CD14-positive monocyte (primary cell): ENCODE results near the gene FHIT. TPM values are rescaled to one million over a fixed set of nuclear protein-coding genes. Genes with fewer than 3 reads are reported as not detected.

Experiments
- DNase-seq, 3 donors: peaks; one replicate each; pipeline ENCODE4 v3.0.0-alpha.2; 2011 to 2022
- H2AFZ ChIP-seq: 2 replicates; pipeline ENCODE4 v1.6.0; 2012; ENCODE audit warnings: mild to moderate bottlenecking, low read depth, low read length, inconsistent platforms; ENCODE audit not compliant: insufficient read depth, poor library complexity, severe bottlenecking
- H3K27ac ChIP-seq, 2 donors: 1 replicate in 1 of 2; 2 replicates in 1 of 2; pipeline ENCODE4 v1.5.1; 2012 to 2013; ENCODE audit warnings: low read length in 2 of 2, control low read depth in 1 of 2, inconsistent platforms in 1 of 2, low read depth in 1 of 2, mild to moderate bottlenecking in 1 of 2
- H3K27me3 ChIP-seq, 2 donors: one replicate each; pipeline versions ENCODE4 v1.6.0 to v1.6.1; 2011 to 2013; ENCODE audit warnings: low read length in 2 of 2; ENCODE audit not compliant: control insufficient read depth in 2 of 2, insufficient read depth in 2 of 2
- H3K36me3 ChIP-seq, 2 donors: replicated peaks in 1 of 2; 1 replicate in 1 of 2; 2 replicates in 1 of 2; pipeline versions ENCODE4 v1.5.1 to v1.6.1; 2012 to 2013; ENCODE audit warnings: low read length in 2 of 2, control low read depth in 1 of 2, inconsistent platforms in 1 of 2, mild to moderate bottlenecking in 1 of 2; ENCODE audit not compliant: insufficient read depth in 2 of 2, control insufficient read depth in 1 of 2
- H3K4me1 ChIP-seq, 2 donors: 1 replicate in 1 of 2; 2 replicates in 1 of 2; pipeline versions ENCODE4 v1.5.1 to v1.6.1; 2012 to 2013; ENCODE audit warnings: low read length in 2 of 2, control low read depth in 1 of 2, inconsistent platforms in 1 of 2, mild to moderate bottlenecking in 1 of 2, moderate library complexity in 1 of 2; ENCODE audit not compliant: insufficient read depth in 2 of 2, control insufficient read depth in 1 of 2
- H3K4me2 ChIP-seq: replicated peaks from 2 replicates; pipeline ENCODE3; 2012; ENCODE audit warnings: low read length, moderate library complexity, mild to moderate bottlenecking; ENCODE audit not compliant: poor library complexity, severe bottlenecking; ENCODE audit errors: extremely low read depth
- H3K4me3 ChIP-seq, 3 experiments: fragments of 200-600 bp in 1 of 3; sonication (generic) in 1 of 3; replicated peaks in 1 of 3; 1 replicate in 2 of 3; 2 replicates in 1 of 3; pipeline ENCODE4 v1.5.1; 2011 to 2013; ENCODE audit warnings: low read length in 3 of 3, mild to moderate bottlenecking in 3 of 3, control low read depth in 2 of 3, low read depth in 2 of 3, inconsistent platforms in 1 of 3, moderate library complexity in 1 of 3
- H3K79me2 ChIP-seq: 2 replicates; pipeline ENCODE4 v1.6.0; 2012; ENCODE audit warnings: mild to moderate bottlenecking, control low read depth, inconsistent platforms, low read length, moderate library complexity; ENCODE audit not compliant: insufficient read depth
- H3K9ac ChIP-seq: 2 replicates; pipeline ENCODE4 v1.6.0; 2017; ENCODE audit warnings: low read length, mild to moderate bottlenecking; ENCODE audit not compliant: insufficient read depth, poor library complexity, severe bottlenecking
- H3K9me3 ChIP-seq, 2 donors: replicated peaks in 1 of 2; 1 replicate in 1 of 2; 2 replicates in 1 of 2; pipeline versions ENCODE4 v1.5.1 to v1.6.1; 2012 to 2013; ENCODE audit warnings: low read length in 2 of 2, control low read depth in 1 of 2; ENCODE audit not compliant: control insufficient read depth in 1 of 2, insufficient read depth in 1 of 2
- H4K20me1 ChIP-seq: 2 replicates; pipeline ENCODE4 v1.6.0; 2012; ENCODE audit warnings: mild to moderate bottlenecking, low read length, control low read depth, moderate library complexity; ENCODE audit not compliant: insufficient read depth
- H3K27ac Mint-ChIP-seq, 7 donors: one replicate each; pipeline ENCODE4 v1.8.0; 2020; ENCODE audit warnings: mild to moderate bottlenecking in 7 of 7, mixed read lengths in 7 of 7, moderate library complexity in 6 of 7, inconsistent platforms in 2 of 7
- H3K27me3 Mint-ChIP-seq, 3 donors: one replicate each; pipeline ENCODE4 v1.8.0; 2021 to 2022; ENCODE audit warnings: low read depth in 3 of 3, mild to moderate bottlenecking in 3 of 3, mixed read lengths in 3 of 3, moderate library complexity in 3 of 3, inconsistent platforms in 1 of 3
- H3K36me3 Mint-ChIP-seq, 2 donors: one replicate each; pipeline ENCODE4 v1.8.0; 2020; ENCODE audit warnings: mixed read lengths in 2 of 2, inconsistent platforms in 1 of 2, mild to moderate bottlenecking in 1 of 2
- H3K4me1 Mint-ChIP-seq: one replicate; pipeline ENCODE4 v1.8.0; 2020; ENCODE audit warnings: mild to moderate bottlenecking, mixed read lengths
- H3K4me3 Mint-ChIP-seq, 2 donors: one replicate each; pipeline ENCODE4 v1.8.0; 2020; ENCODE audit warnings: mild to moderate bottlenecking in 2 of 2, mixed read lengths in 2 of 2, moderate library complexity in 1 of 2
- H3K9me3 Mint-ChIP-seq, 7 donors: one replicate each; pipeline ENCODE4 v1.8.0; 2020 to 2022; ENCODE audit warnings: mixed read lengths in 7 of 7, mild to moderate bottlenecking in 6 of 7, moderate library complexity in 6 of 7, inconsistent platforms in 2 of 7
- WGBS: methylation state at CpG from one replicate; pipeline ENCODE4 v1.1.5; 2013; ENCODE audit warnings: missing lambda C conversion rate; ENCODE audit not compliant: insufficient coverage; 5-methylcytosine and 5-hydroxymethylcytosine counted together
- intact Hi-C, 2 donors: fragments of 100-400 bp; cut with micrococcal nuclease; formaldehyde crosslinking; loops; one replicate each; pipeline versions ENCODE4 v1.15.0 to v1.15.1; 2023
- polyA plus RNA-seq, 3 donors: library from polyadenylated mRNA; depleted of rRNA in 1 of 3; unstranded in 2 of 3; stranded (reverse) in 1 of 3; fragments of 300-500 nt in 2 of 3; fragments of >200 nt in 1 of 3; fragmentation: Illumina TruSeq in 2 of 3; gene quantifications; 1 replicate in 2 of 3; 2 replicates in 1 of 3; pipeline ENCODE4 v1.2.3, GENCODE V29; 2012 to 2021
- TF ChIP-seq, protein P1 (sequence below): fragments of 200-600 bp; IDR thresholded peaks from one replicate; pipeline ENCODE4 v1.8.0; 2022; ENCODE audit warnings: antibody characterized with exemption, mild to moderate bottlenecking

FHIT gene
- polyA plus RNA-seq, 3 donors: 1.7 to 3.4 (median 3.2) TPM

DNA sequence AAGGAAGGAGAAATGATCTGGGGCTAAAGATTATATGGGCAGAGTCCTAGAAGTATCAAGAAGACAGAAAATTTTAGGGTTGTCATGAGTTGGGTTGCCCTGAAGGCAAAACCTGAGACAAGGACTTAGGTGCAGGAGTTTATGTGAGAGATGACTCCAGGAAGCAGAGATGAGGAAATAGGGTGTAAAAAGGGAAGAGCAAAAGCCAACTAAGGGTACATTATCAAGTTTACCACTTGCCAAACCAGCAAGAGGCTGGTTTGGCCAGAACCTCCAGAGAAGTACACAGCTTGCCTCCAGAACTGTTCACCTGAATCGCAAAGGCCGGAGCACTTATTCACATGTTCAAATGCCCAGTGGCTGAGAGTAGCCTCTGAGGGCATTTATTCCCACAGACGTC is 116.7 kb downstream of the FHIT start:
- Histone ChIP-seq H3K9me3 (no peaks in the 10 kb centered on the region), H2AFZ (no peak overlapping the region), H3K27ac (no peak overlapping the region), H3K4me3 (no peak overlapping the region), H4K20me1 (no peaks in the 10 kb centered on the region), H3K4me2 (no peak overlapping the region), H3K4me1 (no peaks in the 10 kb centered on the region), H3K36me3 (no peaks in the 10 kb centered on the region), H3K9ac (no peak overlapping the region), H3K27me3 (no peaks in the 10 kb centered on the region), H3K79me2 (no peaks in the 10 kb centered on the region)
- Mint-ChIP-seq H3K27me3 (peaks cover 0 to 2% (median 0%) of the 10 kb centered on the region in 3 donors), H3K4me3 (no peak overlapping the region), H3K27ac (no peak overlapping the region), H3K36me3 (no peaks in the 10 kb centered on the region), H3K4me1 (no peaks in the 10 kb centered on the region), H3K9me3 (no peaks in the 10 kb centered on the region)
- TF ChIP-seq, protein P1, sequence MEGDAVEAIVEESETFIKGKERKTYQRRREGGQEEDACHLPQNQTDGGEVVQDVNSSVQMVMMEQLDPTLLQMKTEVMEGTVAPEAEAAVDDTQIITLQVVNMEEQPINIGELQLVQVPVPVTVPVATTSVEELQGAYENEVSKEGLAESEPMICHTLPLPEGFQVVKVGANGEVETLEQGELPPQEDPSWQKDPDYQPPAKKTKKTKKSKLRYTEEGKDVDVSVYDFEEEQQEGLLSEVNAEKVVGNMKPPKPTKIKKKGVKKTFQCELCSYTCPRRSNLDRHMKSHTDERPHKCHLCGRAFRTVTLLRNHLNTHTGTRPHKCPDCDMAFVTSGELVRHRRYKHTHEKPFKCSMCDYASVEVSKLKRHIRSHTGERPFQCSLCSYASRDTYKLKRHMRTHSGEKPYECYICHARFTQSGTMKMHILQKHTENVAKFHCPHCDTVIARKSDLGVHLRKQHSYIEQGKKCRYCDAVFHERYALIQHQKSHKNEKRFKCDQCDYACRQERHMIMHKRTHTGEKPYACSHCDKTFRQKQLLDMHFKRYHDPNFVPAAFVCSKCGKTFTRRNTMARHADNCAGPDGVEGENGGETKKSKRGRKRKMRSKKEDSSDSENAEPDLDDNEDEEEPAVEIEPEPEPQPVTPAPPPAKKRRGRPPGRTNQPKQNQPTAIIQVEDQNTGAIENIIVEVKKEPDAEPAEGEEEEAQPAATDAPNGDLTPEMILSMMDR: no peak
- no peak for DNase-seq
- intact Hi-C loops: no loop called here
- WGBS: 100% methylated on average over 3 of the region's 3 CpGs

DNA sequence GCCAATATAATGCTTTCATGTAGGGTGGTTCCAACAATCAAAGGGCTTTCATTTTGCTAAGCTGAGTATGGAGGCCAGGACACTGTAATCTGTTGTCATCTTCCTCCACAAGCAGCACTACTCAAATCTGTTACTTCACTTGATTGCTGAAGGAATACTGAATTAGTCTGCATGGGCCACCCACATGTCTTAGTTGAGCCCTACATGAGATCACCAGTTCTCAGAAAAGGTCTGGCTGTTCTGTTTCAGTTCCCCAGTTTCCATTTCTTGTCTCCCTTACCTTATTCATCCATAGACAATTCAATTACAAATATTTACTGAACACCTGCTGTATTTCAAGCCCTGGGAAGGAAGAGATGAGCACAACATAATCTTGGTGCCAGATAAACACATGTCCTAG is 119.2 kb downstream of the FHIT start:
- Mint-ChIP-seq H3K27ac (no peak overlapping the region), H3K9me3 (peaks cover 0 to 4% (median 1%) of the 10 kb centered on the region in 7 donors), H3K4me3 (no peak overlapping the region), H3K36me3 (no peaks in the 10 kb centered on the region), H3K4me1 (no peaks in the 10 kb centered on the region), H3K27me3 (peaks cover 0 to 2% (median 0%) of the 10 kb centered on the region in 3 donors)
- H3K79me2 ChIP-seq: no peaks in the 10 kb centered on the region
- no peaks in the 10 kb centered on the region for H3K4me1 ChIP-seq
- H3K4me2 ChIP-seq: no peak overlapping the region
- H3K4me3 ChIP-seq: no peak overlapping the region
- intact Hi-C loops: no loop called here
- TF ChIP-seq, protein P1: no peak
- no peak for DNase-seq
- no peak overlapping the region for H3K27ac ChIP-seq
- peaks cover 0 to under 1% of the 10 kb centered on the region in 2 donors for H3K9me3 ChIP-seq
- H3K27me3 ChIP-seq: no peaks in the 10 kb centered on the region
- H3K36me3 ChIP-seq: no peaks in the 10 kb centered on the region
- no peak overlapping the region for H2AFZ ChIP-seq
- H4K20me1 ChIP-seq: no peaks in the 10 kb centered on the region
- no peak overlapping the region for H3K9ac ChIP-seq
